OCI-LY7 (cell line): ENCODE results near the gene REELD1. TPM values are rescaled to one million over a fixed set of nuclear protein-coding genes. Genes with fewer than 3 reads are reported as not detected.

Experiments used
- BruUV-seq: library from RNA; stranded (reverse); fragments of 400-500 nt; replicated peaks from 2 replicates; lab custom pipeline; 2021; lab: Mats Ljungman, UMichigan
- CTCF ChIA-PET: fragments of 300-600 bp; sonication (Branson Sonifier 250); formaldehyde crosslinking; loops from one replicate; lab custom pipeline; 2022; ENCODE audit warnings: antibody characterized with exemption; ENCODE audit not compliant: unreplicated experiment; lab: Charles Lee
- POLR2A ChIA-PET: fragments of 300-600 bp; sonication (Branson Sonifier 250); formaldehyde crosslinking; loops from one replicate; lab custom pipeline; 2022; ENCODE audit warnings: antibody characterized with exemption; lab: Charles Lee
- DNase-seq: peaks from one replicate; pipeline ENCODE4 v3.0.0-alpha.2; 2015; ENCODE audit warnings: low spot score
- H2AFZ ChIP-seq: fragments of 200-600 bp; sonication (generic), shearing (Covaris generic); 2 replicates; pipeline ENCODE4 v1.6.1; 2014; ENCODE audit warnings: mild to moderate bottlenecking, antibody characterized with exemption, low read length, moderate library complexity
- H3K27ac ChIP-seq: fragments of 200-600 bp; sonication (generic); 2 replicates; pipeline ENCODE4 v1.5.1; 2014; ENCODE audit warnings: mixed run types, low read depth, mild to moderate bottlenecking, moderate library complexity, low read length, inconsistent platforms; ENCODE audit not compliant: poor library complexity, severe bottlenecking
- H3K36me3 ChIP-seq: fragments of 200-600 bp; sonication (generic); 2 replicates; pipeline ENCODE4 v1.6.1; 2014; ENCODE audit warnings: mild to moderate bottlenecking, antibody characterized with exemption, low read length, moderate library complexity, mixed read lengths; ENCODE audit not compliant: insufficient read depth
- H3K4me1 ChIP-seq: fragments of 200-600 bp; sonication (generic); 2 replicates; pipeline ENCODE4 v1.5.1; 2014; ENCODE audit warnings: mild to moderate bottlenecking, low read length; ENCODE audit not compliant: insufficient read depth, poor library complexity, severe bottlenecking
- H3K4me2 ChIP-seq: fragments of 200-600 bp; sonication (generic); 2 replicates; pipeline ENCODE4 v1.6.1; 2014; ENCODE audit warnings: mild to moderate bottlenecking, low read length
- H3K4me3 ChIP-seq: fragments of 200-600 bp; sonication (generic); 2 replicates; pipeline ENCODE4 v1.5.1; 2014; ENCODE audit warnings: mild to moderate bottlenecking, low read depth, low read length; ENCODE audit not compliant: poor library complexity, severe bottlenecking
- H3K79me2 ChIP-seq: fragments of 200-600 bp; sonication (generic); 2 replicates; pipeline ENCODE4 v1.6.1; 2016; ENCODE audit warnings: low read depth, mild to moderate bottlenecking, low read length, moderate library complexity, mixed read lengths; ENCODE audit not compliant: insufficient read depth
- H3K9me2 ChIP-seq: fragments of 200-600 bp; sonication (generic); 2 replicates; pipeline ENCODE4 v1.6.1; 2016; ENCODE audit warnings: mild to moderate bottlenecking, low read length, mixed read lengths; ENCODE audit not compliant: insufficient read depth
- H3K9me3 ChIP-seq: fragments of 200-600 bp; sonication (generic); 2 replicates; pipeline ENCODE4 v1.6.1; 2014; ENCODE audit warnings: mild to moderate bottlenecking, mixed run types, low read length, mixed read lengths
- H4K20me1 ChIP-seq: fragments of 200-600 bp; sonication (generic); 2 replicates; pipeline ENCODE4 v1.6.1; 2014; ENCODE audit warnings: mild to moderate bottlenecking, antibody characterized with exemption, low read length, moderate library complexity, mixed read lengths; ENCODE audit not compliant: insufficient read depth
- CTCF ChIP-seq: fragments of 200-600 bp; sonication (generic); conservative IDR thresholded peaks from 2 replicates; pipeline ENCODE4 v1.5.1; 2014; ENCODE audit warnings: mild to moderate bottlenecking, antibody characterized with exemption, low read length, moderate library complexity, mixed read lengths
- EZH2phosphoT487 ChIP-seq: fragments of 200-600 bp; sonication (generic); IDR thresholded peaks from 2 replicates; pipeline ENCODE4 v1.6.1; 2018; ENCODE audit warnings: low read depth, borderline replicate concordance, mild to moderate bottlenecking, mixed run types, antibody characterized with exemption, low read length, moderate library complexity, mixed read lengths
- intact Hi-C: fragments of 100-400 bp; cut with micrococcal nuclease; formaldehyde crosslinking; loops from one replicate; pipeline ENCODE4 v1.10.0; 2022; ENCODE audit not compliant: unreplicated experiment
- total RNA-seq, 2 experiments: library from RNA; depleted of rRNA in 1 of 2; stranded (reverse); fragments of >200 nt in 1 of 2; shearing (Covaris generic) in 1 of 2; gene quantifications; 2 replicates each; pipeline ENCODE4 v1.2.3, GENCODE V29; 2014 to 2022

REELD1 gene
- total RNA-seq, 2 experiments from 2014 or later: 0.63 TPM; not detected in 1

GRCh38 chr4:146256328-146256727 lies 42.0 kb downstream of the REELD1 start:
- no peak overlapping the region for H2AFZ ChIP-seq
- no peaks in the 10 kb centered on the region for H4K20me1 ChIP-seq
- no peak for TF ChIP-seq EZH2phosphoT487
- TF ChIP-seq CTCF: no peak
- no peaks in the 10 kb centered on the region for H3K4me1 ChIP-seq
- H3K36me3 ChIP-seq: no peaks in the 10 kb centered on the region
- CTCF ChIA-PET: no interaction called here
- DNase-seq: no peak
- BruUV-seq: no TSS peak
- no peaks in the 10 kb centered on the region for H3K79me2 ChIP-seq
- H3K9me2 ChIP-seq: no peaks in the 10 kb centered on the region
- H3K4me3 ChIP-seq: no peak overlapping the region
- H3K9me3 ChIP-seq: no peaks in the 10 kb centered on the region
- intact Hi-C loops: no loop called here
- H3K4me2 ChIP-seq: no peak overlapping the region
- no peak overlapping the region for H3K27ac ChIP-seq
- POLR2A ChIA-PET: no interaction called here

- POLR2A ChIA-PET: interaction anchor here (0.5 kb wide), 1 partner anchor 1462 kb away, joined by 4 read pairs; no protein-coding TSS in a partner anchor
- intact Hi-C loops: no loop called here
Measured at GRCh38 chr4:146257511-146257910, 43.2 kb downstream of the REELD1 start.

More at GRCh38 chr4:146257511-146257910, 43.2 kb downstream of the REELD1 start:
- Histone ChIP-seq H3K4me1 (no peaks in the 10 kb centered on the region), H3K9me2 (no peaks in the 10 kb centered on the region), H3K4me2 (no peak overlapping the region), H3K36me3 (no peaks in the 10 kb centered on the region), H3K79me2 (no peaks in the 10 kb centered on the region), H4K20me1 (no peaks in the 10 kb centered on the region), H3K4me3 (no peak overlapping the region), H2AFZ (no peak overlapping the region), H3K9me3 (no peaks in the 10 kb centered on the region), H3K27ac (no peak overlapping the region)
- CTCF ChIA-PET: no interaction called here
- no TSS peak for BruUV-seq
- TF ChIP-seq CTCF (no peak), EZH2phosphoT487 (no peak)
- no peak for DNase-seq
